Kidney epithelial cell (primary cell): ENCODE results near the gene MIPOL1. TPM values are rescaled to one million over a fixed set of nuclear protein-coding genes. Genes with fewer than 3 reads are reported as not detected.

Experiments used
- DNase-seq: peaks from one replicate; pipeline ENCODE4 v3.0.0-alpha.2; 2010; ENCODE audit warnings: low read depth
- H3K27me3 ChIP-seq: 2 replicates; pipeline ENCODE4 v1.6.0; 2011; ENCODE audit warnings: low read length; ENCODE audit not compliant: control insufficient read depth, insufficient read depth
- H3K36me3 ChIP-seq: 2 replicates; pipeline ENCODE4 v1.5.1; 2011; ENCODE audit warnings: low read length; ENCODE audit not compliant: control insufficient read depth, insufficient read depth
- H3K4me3 ChIP-seq: 2 replicates; pipeline ENCODE4 v1.5.1; 2011; ENCODE audit warnings: low read depth, mild to moderate bottlenecking, control low read depth, low read length
- total RNA-seq: library from RNA; depleted of rRNA; stranded (reverse); fragments of >200 nt; gene quantifications from 2 replicates; pipeline ENCODE4 v1.2.3, GENCODE V29; 2015
- TF ChIP-seq, protein P1 (sequence below): IDR thresholded peaks from 2 replicates; pipeline ENCODE4 v1.5.1; 2011; ENCODE audit warnings: mild to moderate bottlenecking, moderate library complexity, low read length, control low read depth, inconsistent platforms; ENCODE audit not compliant: insufficient read depth, poor library complexity, severe bottlenecking

The MIPOL1 gene
- total RNA-seq, 1 donor from 2014 or later, result 7.1 TPM

DNA sequence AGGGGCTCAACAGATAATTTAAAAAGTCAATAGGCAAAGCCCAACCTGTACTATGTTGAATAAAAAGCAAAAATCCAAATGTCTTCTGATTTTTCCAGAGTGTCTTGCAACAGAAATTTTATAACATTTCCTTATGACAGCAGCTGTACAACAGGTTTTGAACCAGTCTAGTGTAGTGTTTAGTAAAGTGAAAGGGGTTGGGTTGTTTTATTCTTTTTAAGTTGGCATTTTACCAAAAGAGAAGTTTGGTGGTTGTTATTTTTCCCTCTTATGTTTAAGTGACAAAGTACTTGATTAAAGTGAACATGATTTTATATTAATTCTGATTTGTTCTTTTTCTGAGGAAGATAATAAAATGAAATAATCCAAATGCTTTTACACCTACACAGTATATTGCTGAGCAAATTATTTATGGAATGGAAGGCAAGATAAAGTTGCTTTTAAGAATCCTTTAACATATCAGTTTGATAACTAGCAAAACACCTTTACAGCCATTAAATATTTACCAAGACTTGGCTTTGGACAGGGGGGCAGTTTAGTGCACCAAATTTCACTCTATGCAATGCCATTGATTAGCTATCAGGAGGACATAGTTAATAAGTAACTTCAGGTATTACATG is 268.4 kb downstream of the MIPOL1 start:
- H3K4me3 ChIP-seq, result no peak overlapping the region
- DNase-seq, result no peak
- no peaks in the 10 kb centered on the region for H3K36me3 ChIP-seq
- TF ChIP-seq, protein P1, sequence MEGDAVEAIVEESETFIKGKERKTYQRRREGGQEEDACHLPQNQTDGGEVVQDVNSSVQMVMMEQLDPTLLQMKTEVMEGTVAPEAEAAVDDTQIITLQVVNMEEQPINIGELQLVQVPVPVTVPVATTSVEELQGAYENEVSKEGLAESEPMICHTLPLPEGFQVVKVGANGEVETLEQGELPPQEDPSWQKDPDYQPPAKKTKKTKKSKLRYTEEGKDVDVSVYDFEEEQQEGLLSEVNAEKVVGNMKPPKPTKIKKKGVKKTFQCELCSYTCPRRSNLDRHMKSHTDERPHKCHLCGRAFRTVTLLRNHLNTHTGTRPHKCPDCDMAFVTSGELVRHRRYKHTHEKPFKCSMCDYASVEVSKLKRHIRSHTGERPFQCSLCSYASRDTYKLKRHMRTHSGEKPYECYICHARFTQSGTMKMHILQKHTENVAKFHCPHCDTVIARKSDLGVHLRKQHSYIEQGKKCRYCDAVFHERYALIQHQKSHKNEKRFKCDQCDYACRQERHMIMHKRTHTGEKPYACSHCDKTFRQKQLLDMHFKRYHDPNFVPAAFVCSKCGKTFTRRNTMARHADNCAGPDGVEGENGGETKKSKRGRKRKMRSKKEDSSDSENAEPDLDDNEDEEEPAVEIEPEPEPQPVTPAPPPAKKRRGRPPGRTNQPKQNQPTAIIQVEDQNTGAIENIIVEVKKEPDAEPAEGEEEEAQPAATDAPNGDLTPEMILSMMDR, result no peak
- H3K27me3 ChIP-seq, result no peaks in the 10 kb centered on the region

DNA sequence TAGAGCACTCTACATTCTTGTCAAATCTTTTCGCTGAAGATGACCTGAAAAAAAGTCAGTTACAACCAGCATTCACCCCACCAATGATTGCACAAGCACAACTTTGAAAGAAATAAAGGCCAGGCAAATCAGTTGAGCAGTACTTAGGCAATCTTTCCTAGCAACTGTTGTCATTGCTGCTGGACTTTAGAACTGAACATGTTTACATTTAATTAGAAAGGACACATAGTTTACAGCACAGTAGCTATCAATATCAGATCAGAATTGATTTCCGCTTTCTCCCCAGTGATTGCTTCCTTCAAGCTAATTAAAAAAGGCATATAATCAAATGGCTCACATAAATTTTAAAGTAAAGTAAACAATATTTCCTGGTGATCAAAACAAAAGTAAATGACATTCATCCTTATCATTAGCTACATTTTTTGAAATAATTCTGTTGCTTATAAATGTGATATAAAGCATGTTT is 268.9 kb downstream of the MIPOL1 start:
- TF ChIP-seq, protein P1, result no peak
- H3K36me3 ChIP-seq, result no peaks in the 10 kb centered on the region
- no peaks in the 10 kb centered on the region for H3K27me3 ChIP-seq
- no peak for DNase-seq
- H3K4me3 ChIP-seq, result no peak overlapping the region

DNA sequence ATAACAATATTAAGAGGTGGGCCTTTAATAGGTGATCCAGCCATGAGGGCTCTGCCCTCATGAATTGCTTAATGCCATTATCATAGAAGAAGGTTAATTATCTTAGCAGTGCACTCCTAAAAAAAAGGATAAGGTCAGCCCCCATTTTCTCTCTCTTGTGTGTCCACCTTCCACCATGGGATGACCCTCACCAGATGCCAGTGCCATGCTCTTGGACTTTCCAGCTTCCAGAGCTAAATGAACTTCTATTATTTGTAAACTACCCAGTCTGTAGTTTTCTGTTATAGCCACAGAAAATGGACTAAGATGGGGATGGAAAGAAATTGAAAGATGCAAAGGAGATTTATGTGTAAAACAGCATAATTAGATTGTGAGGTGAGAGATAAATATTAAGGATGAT is 271.9 kb downstream of the MIPOL1 start:
- Histone ChIP-seq H3K36me3 (no peaks in the 10 kb centered on the region), H3K27me3 (no peaks in the 10 kb centered on the region), H3K4me3 (no peak overlapping the region)
- DNase-seq, result no peak
- TF ChIP-seq, protein P1, result no peak

DNA sequence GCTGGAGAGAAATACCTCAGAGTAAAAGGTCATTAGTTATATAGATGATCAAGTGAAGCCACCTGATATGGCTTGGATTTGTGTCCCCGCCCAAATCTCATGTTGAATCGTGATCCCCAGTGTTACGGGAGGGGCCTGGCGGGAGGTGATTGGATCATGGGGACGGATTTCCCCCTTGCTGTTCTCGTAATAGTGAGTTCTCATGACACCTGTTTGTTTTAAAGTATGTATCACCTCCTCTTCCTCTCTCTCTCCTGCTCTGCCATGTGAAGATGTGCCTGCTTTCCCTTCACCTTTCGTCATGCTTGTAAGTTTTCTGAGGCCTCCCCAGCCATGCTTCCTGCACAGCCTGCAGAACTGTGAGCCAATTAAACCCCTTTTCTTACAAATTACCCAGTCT is 272.5 kb downstream of the MIPOL1 start:
- no peaks in the 10 kb centered on the region for H3K36me3 ChIP-seq
- no peaks in the 10 kb centered on the region for H3K27me3 ChIP-seq
- no peak for DNase-seq
- H3K4me3 ChIP-seq, result no peak overlapping the region
- TF ChIP-seq, protein P1, result no peak

DNA sequence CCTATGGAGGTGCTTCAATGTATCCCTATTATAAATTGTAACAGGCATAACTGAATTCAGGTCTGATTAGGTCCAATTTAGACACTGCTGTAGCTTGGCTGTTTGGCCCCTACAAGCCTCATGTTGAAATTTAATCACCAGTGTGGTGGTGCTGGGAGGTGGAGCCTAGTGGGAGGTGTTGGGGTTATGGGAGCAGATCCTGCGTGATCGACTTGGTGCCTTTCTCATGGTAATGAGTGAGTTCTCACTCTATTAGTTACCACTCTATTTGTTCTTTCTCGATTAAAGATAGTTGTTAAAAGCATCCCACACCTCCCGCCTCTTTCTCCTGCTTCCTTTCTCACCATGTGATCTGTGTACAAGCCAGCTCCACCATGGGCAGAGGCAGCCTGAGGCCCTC is 275.2 kb downstream of the MIPOL1 start:
- TF ChIP-seq, protein P1, result no peak
- DNase-seq, result no peak
- Histone ChIP-seq H3K27me3 (no peaks in the 10 kb centered on the region), H3K4me3 (no peak overlapping the region), H3K36me3 (no peaks in the 10 kb centered on the region)

DNA sequence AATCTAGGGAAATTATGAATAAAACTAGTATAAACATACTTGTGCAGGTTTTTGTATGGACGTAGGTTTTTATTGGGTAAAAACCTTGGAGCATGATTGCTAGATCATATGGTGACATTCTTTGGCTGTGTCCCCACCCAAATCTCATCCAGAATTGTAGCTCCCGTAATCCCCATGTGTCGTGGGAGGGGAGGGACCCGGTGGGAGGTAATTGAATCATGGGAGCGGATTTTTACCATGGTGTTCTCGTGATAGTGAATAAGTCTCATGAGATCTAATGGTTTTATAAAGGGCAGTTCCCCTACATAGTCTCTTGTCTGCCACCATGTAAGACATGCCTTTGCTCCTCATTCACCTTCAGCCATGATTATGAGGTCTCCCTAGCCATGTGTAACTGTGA is 276.5 kb downstream of the MIPOL1 start:
- TF ChIP-seq, protein P1, result no peak
- no peak for DNase-seq
- Histone ChIP-seq H3K27me3 (no peaks in the 10 kb centered on the region), H3K36me3 (no peaks in the 10 kb centered on the region), H3K4me3 (no peak overlapping the region)
